GM11168 (cell line): ENCODE results near the gene ABI2.

Source experiments
- in situ Hi-C: fragments of 300-500 bp; cut with MboI; formaldehyde crosslinking; loops from one replicate; pipeline ENCODE4 v1.12.0; 2022; ENCODE audit warnings: low sequenced_read_pairs; ENCODE audit not compliant: unreplicated experiment

ABI2 gene

DNA sequence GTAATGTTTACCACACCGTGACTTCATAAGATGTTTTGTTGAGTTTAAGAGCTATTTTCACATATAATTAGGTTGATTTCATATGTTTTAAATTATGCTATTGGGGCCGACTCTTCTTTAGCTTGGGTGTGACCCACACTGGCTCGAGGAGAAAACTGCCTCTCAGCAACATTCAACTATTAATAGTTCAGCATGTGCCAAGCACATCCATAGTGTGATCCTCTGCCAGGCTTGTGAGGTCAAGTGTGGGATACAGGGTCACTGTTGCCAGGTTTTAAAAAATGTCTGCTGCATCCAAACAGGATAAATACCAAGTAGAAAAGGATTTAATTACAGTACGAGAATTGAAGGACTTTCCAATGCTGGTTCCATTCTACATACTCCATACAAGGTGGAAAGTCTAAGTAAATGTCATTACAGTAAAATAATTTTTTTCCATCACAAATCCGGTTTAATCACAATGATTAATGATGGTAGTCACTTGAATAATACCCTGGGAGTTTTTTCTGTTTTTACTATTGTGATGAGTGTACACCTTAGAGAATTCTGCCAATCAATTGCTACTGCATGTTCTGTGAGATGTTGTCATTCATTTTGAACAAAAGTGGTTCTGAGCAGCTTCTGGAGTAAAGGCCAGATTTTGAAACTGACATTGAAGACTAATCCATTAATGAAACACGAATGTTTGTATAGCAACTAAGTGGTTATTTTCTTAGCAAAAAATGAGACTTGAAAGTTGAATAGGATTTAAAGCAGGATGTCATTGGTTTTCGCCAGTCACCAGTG, 84.5 kb downstream of the ABI2 start:
- in situ Hi-C loops: no loop called here

DNA sequence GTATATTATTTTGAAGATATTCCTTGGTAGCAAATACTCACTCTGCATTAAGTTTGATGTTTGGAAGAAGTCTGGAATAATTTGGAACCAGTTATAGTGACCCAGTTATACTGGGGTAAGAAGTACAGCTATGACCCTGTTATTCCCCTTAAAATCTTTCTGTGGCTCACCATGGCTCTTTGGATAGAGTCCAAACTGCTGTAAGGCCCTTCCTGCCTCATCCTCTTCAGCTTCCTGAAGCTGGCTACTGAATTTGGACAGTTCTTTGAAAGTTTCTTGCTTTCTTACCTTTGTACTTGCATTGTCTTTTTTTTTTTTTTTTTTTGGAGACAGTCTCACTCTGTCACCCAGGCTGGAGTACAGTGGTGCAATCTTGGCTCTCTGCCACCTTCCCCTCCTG, 85.6 kb downstream of the ABI2 start:
- in situ Hi-C loops: no loop called here

DNA sequence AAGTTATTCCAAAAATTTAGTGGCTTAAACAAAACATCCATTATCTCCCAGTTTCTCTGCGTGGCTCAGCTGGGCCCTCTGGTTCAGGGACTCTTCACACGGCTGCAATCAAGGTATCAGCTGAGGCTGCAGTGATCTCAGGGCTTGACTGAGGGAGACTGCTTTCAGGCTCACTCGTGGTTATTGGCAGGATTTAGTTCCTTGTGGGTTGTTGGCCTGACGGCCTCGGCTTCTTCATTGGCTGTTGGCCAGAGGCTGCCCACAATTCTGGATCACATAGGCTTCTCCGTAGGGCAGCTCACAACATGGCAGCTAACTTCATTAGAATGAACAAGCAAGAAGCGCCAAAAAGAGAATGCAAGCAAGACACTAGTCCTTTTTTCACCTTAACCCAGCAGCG, 90.1 kb downstream of the ABI2 start:
- in situ Hi-C loops: no loop called here

DNA sequence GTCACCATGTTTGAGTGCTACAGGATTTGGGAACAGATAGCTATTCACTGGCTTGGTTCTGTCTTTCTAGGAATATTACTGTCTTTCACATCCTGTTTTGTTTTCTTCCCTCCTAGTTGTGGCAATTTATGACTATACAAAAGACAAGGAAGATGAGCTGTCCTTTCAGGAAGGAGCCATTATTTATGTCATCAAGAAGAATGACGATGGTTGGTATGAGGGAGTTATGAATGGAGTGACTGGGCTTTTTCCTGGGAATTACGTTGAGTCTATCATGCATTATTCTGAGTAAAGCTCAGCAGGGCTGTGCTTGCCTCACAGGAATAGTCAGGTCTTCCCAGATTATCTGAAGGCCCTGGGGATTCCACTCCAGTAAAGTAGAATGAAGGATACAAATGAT, 98.9 kb downstream of the ABI2 start:
- in situ Hi-C loops: loop anchor here (25.0 kb wide), 1 partner anchor 190 kb away; the partner anchor contains the start of gene CYP20A1

DNA sequence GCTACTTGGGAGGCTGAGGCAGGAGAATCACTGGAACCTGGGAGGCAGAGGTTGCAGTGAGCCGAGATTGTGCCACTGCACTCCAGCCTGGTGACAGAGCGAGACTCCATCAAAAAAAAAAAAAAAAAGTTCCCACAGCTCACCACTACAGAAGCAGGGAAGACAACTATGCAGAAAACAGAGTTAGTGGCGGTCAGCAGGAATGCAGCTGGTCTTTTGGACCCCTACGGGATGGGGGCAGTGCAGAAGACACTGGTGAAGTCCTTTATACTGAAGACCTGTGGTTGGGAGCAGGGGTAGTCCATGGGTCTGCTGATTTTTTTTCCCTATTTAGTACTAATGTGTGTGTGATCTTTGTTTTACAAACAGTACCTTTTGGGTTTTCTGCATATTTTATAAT, 101.4 kb downstream of the ABI2 start:
- in situ Hi-C loops: loop anchor here (25.0 kb wide), 1 partner anchor 192 kb away; the partner anchor contains the start of gene CYP20A1

DNA sequence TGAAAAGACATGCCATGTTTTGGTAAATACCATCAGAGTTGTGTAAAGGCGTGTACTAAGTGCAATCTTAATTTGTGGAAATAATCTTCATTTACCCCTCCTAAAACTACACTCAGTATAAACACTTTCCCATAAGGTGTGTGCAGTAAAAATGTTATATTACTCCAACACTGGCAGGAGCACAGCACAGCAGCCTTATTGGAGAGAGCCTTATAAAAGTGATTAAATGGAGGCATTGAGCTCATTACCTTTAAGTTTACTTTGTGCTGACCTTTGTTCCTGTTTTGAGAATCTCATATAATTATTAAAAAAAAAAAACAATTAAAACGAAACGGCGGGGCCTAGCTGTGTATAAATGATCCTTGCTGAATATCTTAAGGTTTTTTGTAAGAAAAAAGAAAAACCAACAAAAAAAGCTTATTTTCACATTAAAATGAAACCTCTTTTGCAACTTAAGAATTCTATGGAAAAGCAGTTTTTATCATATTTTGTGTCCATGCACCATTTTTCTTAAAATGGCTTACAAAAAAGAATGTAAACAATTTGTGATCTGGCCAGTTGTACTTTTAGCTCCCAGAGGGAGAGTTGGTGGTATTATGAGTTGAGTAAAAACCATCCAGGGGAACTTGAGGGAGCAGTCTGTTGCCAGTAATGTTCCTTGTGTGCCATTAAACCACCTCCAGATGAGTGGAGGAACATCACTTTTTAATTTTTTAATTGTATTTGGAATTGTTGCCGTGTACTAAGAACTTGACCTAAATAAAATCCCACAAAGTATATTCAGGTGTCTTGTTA, 103.4 kb downstream of the ABI2 start:
- in situ Hi-C loops: loop anchor here (25.0 kb wide), 1 partner anchor 194 kb away; the partner anchor contains the start of gene CYP20A1

DNA sequence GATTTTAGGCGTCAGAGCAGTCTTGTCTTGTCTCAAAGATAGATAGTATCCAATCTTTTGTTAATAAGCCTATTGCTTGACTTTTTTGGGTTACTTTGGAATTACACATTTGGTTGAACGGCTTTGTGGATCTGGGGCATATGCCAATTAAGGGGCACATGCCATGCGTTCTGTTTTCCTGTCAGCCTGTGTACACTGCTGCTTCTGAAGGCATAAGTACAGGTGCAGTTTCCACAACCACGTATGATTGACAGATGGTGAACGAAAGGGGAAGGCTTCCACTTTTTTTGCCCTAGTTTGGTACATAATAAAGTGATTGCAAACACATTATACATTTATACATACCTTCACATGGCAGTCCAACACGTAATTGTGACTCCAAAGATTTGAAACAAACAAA, 104.6 kb downstream of the ABI2 start:
- in situ Hi-C loops: loop anchor here (25.0 kb wide), 1 partner anchor 196 kb away; the partner anchor contains the start of gene CYP20A1

DNA sequence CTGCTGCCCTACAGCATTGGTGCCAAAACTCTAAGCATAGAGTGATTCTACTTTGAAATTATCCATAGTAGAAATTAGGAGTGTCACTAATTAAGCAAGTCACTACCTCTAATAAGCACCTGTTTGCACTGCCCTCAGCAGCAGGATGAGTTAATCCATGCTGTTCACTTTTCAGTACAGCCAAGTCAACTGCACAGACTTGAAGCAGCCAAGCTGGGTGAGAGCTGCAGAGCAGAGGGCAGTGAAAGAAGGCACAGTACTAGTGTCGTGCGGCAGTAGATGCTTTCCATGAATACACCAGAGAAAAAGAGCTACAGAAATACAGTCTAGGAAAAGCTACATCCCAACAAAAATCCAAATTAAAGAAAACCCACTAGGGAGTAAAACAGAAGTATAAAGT, 108.3 kb downstream of the ABI2 start:
- in situ Hi-C loops: loop anchor here (25.0 kb wide), 1 partner anchor 199 kb away; the partner anchor contains the start of gene CYP20A1

DNA sequence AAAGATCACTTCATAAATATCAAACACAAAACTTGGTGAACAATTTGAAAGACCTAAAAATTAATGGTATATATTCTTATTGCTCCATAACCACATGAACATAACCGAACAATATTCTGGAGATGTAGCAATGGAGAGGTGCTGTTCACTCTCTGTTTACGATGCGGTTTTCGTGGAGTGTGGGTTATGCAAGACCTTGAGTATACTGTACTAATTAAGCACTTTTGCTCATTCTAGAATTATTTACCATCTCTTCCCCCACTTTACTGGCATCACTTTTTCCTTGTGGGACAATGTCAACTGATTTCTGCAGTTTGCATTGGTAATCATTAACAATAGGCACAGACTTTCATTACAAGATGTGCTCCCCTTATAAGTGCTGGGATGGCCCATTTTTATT, 109.3 kb downstream of the ABI2 start:
- in situ Hi-C loops: loop anchor here (25.0 kb wide), 1 partner anchor 200 kb away; the partner anchor contains the start of gene CYP20A1

DNA sequence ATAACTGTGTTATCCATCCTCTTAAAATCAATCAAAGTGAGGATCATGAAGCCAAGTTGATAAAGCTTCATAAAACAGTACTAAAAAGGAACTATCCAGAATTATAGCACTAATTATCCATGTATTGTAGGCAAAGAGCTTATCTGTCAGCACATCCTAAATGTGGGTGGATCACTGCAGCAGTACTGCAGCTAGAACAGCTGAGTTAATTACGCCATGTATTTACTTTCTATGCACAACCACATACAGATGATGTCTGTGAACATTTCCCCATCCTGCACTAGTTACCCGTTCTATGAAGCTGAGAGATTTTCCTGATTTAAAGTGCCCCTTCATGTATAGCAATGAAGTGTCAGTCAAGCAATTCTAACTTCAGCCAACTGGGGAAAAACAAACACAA, 110.3 kb downstream of the ABI2 start:
- in situ Hi-C loops: loop anchor here (25.0 kb wide), 1 partner anchor 201 kb away; the partner anchor contains the start of gene CYP20A1

DNA sequence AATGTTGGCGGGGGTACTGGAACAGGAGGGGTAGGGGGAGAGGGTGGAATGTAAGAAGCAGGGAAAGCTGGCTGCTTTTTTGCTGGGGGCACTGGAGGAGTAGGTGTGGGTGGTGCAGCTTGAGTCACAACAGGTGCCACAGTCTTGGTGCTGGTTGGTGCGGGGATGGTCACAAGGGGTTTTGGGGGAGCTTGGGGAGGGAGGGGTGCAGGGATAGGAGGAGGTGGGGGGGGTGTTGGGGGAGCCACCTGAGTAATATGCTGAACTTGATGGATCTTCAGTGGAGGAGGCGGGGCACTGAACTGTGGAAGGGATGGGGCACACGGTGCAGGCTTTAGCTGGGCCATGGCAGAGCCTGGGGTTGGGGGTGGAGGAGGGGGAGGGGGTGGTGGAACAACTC, 112.5 kb downstream of the ABI2 start:
- in situ Hi-C loops: loop anchor here (25.0 kb wide), 1 partner anchor 203 kb away; the partner anchor contains the start of gene CYP20A1

DNA sequence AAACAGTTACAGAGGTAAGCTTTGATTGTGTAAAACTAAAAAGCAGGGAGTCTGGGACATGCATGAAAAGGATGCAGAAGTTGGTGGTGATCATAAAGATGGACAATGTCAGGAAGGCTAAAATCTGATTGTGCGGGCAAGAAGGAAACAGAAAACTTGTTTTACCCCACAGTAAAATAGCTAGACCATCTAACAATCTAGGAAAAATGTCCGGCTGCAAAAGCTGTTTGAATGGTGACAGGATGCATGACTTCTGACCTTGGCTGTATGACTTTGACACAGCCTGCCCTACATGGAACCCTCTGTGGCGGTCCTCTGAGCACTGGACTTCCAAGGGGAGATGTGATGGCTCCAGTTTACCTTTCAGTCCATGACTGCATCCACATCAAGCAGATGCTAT, 113.3 kb downstream of the ABI2 start:
- in situ Hi-C loops: loop anchor here (25.0 kb wide), 1 partner anchor 204 kb away; the partner anchor contains the start of gene CYP20A1

DNA sequence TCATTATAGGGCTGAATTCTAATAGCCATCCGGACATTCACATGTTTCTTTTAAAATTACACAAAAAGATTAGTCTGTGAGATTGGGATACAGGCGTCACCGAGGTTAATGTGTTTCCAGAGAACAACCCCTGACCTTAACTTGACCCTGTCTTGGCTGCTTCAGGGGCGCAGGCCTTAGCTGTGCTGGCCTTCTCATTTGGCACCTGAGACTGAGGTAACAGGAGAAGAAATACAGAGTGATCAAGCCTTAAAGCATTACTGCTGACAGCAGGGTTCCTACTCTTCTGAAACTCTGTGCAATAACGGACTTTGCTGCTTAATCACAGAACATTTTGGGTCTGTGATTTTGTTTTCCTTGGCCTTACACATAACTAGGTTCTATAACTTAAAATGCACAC, 114.3 kb downstream of the ABI2 start:
- in situ Hi-C loops: loop anchor here (25.0 kb wide), 1 partner anchor 205 kb away; the partner anchor contains the start of gene CYP20A1

DNA sequence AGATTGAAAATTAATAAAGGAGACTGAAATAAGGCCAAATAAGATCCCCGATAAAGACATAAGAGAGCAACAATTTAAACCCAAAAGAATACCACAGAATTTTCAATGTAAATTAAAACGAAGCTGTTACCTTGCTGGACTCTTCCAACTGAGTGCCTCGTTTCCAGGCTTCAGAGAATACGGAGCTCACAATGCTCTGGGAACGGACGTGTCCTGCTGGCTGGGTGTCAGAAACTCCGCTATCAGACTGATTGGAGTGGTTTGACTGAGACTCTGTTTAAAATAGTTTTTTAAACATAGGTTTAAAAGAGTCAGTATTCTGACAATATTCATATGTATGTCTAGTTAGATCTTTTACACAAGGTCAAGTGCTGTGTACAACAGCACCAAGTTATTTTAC, 116.5 kb downstream of the ABI2 start:
- in situ Hi-C loops: loop anchor here (25.0 kb wide), 1 partner anchor 207 kb away; the partner anchor contains the start of gene CYP20A1

DNA sequence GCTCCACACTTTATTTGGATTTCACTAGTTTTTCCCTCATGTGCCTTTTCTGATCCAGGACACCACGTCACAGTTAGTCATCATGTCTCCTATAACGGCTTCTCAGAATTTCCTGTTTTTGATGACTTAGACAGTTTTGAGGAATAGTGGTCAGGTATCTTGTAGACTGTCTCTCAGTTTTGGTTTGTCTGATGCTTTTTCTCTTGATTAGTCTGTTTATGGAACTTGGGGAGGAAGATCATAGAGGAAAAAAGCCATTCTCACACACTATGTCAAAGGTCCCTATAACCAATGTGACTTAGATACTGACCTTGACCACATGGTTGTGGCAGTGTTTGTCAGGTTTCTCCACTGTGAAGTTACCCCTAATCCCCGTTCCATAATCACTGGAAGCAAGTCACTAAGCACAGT, 117.9 kb downstream of the ABI2 start:
- in situ Hi-C loops: loop anchor here (25.0 kb wide), 1 partner anchor 209 kb away; the partner anchor contains the start of gene CYP20A1

DNA sequence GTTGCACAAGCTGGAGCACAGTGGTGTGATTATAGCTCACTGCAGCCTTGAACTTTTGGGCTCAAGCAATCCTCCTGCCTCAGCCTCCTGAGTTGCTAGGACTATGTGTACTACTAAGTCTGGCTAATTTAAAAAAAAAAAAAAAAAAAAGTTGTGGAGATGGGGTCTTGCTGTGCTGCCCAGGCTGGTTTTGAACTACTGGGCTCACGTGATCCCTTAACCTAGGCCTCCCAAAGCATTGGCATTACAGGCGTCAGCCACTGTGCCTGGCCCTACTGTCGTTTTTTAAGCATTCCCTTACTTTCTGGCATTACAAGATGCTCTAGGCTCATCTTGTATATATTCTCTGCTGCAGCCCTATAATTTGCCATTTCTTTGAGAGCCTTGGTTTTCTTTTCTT, 118.6 kb downstream of the ABI2 start:
- in situ Hi-C loops: loop anchor here (25.0 kb wide), 1 partner anchor 209 kb away; the partner anchor contains the start of gene CYP20A1

DNA sequence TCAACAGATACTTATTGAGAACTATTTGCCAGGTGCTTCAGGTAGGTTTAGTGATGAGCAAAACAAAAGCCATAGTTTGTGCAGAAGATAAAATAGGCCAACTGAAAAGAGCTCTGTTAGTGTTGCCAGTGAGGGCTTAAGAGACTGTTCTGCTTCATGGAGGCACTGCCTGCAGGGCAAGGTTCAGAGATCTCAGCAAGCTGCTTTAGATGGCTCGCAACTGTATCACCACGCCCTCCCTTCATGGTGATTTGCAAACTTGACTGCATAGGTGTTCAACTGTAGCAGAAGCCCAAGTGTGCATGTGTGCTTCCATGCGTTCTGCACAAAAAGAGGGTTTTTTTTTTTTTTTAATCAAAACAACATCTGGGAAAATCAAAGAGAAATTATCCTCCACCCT, 122.4 kb downstream of the ABI2 start:
- in situ Hi-C loops: no loop called here

DNA sequence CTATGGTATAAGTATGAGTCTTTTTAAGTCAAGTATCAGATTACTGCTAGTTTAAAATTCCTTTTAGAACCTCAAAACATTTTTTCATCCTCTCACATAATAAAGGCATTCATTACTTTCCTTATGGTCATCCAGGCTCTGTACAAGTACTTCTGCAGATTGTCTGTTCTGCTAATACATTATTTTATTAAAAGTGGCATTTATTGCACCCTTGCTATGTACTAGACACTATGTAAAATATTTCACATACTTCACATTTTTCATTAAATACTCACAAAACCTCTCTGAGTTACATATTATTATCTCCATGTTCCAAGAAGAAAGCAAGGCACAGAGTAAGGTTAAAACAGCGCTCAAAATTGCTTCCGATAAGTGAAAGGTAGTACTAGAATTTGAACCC, 122.8 kb downstream of the ABI2 start:
- in situ Hi-C loops: no loop called here

DNA sequence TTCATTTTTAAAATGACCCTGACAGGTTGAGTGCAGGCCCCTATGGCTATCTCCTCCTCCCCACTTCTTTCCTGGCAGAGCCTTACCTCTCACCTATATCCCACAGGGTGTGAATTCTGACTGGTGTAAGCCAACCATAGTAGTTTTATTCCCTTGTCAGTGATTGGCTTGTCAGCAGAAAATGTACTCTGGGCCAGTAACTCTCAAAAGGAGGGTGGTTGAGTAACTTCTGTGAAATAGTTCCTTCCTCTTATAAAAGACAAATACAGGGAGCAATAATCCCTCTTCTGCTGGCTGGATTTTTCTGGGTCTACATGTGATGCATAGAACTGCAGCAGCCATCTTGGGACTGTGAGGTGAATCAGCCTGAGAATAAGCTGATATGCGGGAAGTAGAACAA, 123.5 kb downstream of the ABI2 start:
- in situ Hi-C loops: no loop called here

DNA sequence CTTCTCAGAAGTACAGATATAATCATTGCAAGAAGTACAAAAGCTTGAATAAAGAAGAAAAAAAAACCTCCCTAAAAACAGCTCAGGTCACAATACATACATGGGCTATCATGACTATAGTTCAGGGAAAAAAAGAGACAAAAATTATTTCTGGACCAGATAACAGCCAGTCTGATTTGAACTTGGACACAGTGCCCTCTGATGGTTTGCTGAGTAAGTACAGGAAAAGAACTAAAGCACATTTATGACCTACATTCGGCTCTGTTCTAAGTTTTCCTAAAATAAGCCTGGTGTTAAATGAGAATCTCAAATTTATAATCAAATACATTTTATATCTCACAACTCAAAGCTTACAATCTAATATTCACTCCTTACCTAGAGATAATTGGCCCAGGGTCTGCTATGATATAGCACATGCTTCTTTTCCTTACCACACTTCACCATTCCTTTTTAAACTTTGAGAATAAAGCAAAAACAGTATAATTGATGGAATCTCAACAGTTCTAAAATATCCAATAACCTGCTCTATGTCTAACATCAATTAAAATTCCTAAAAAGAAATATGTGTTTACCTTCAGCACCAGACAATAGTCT, 125.8 kb downstream of the ABI2 start:
- in situ Hi-C loops: no loop called here
